ENCODE results near the gene CTH. TPM values are rescaled to one million over a fixed set of nuclear protein-coding genes. Genes with fewer than 3 reads are reported as not detected.

CTH gene
- total RNA-seq, 1 donor from 2014 or later = 12.4 TPM

DNA sequence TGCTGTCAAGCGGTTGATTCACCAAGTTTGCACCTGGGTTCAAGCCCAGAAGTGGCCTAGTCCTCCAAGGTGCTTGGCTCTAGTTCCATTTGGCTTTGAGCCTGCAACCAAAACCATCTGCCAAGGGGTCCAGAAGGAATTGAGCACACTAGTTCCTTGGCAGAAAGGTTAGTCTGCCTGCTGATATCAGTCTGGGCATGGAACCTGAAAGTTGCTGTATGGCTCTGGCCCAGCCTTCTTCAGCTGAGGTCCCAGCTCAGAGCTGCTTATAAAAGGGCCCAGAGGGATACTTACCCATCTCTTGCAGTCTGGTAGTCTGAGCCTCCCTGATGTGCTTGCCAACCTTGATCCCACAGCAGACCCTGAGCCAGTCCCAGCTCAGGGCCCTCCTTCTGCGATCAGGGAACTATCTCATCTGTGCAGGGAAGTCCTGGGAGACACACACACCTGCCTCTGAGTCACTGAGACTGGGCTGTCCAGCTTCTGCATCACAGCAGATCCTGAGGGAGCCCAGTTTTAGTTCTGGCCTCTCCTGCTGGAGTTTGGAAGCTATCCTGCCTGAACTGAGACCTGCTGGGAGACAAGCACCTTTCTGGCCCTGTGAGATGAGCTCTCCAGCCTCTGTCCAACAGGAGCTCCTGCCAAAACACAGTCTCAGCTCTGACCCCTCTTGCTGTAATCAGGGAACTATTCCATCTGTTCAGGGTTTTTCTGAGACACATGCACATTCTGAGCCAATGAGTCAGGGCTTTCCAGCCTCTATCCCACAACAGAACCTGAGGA, 75.8 kb downstream of the CTH start:
- Mint-ChIP-seq H3K27ac (ENCODE audit: unreplicated experiment) (peak overlapping the region; percentile 50), H3K4me3 (no peak overlapping the region), H3K9me3 (peaks cover 5% of the 10 kb centered on the region), H3K27me3 (ENCODE audit: low read depth) (no peaks in the 10 kb centered on the region), H3K36me3 (ENCODE audit: low read depth) (no peaks in the 10 kb centered on the region), H3K4me1 (no peaks in the 10 kb centered on the region)
- TF ChIP-seq, protein P1, sequence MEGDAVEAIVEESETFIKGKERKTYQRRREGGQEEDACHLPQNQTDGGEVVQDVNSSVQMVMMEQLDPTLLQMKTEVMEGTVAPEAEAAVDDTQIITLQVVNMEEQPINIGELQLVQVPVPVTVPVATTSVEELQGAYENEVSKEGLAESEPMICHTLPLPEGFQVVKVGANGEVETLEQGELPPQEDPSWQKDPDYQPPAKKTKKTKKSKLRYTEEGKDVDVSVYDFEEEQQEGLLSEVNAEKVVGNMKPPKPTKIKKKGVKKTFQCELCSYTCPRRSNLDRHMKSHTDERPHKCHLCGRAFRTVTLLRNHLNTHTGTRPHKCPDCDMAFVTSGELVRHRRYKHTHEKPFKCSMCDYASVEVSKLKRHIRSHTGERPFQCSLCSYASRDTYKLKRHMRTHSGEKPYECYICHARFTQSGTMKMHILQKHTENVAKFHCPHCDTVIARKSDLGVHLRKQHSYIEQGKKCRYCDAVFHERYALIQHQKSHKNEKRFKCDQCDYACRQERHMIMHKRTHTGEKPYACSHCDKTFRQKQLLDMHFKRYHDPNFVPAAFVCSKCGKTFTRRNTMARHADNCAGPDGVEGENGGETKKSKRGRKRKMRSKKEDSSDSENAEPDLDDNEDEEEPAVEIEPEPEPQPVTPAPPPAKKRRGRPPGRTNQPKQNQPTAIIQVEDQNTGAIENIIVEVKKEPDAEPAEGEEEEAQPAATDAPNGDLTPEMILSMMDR (conservative IDR thresholded peaks at IDR 0.05) = no peak
- no peak for DNase-seq (ENCODE audit: low read depth, low spot score)

DNA sequence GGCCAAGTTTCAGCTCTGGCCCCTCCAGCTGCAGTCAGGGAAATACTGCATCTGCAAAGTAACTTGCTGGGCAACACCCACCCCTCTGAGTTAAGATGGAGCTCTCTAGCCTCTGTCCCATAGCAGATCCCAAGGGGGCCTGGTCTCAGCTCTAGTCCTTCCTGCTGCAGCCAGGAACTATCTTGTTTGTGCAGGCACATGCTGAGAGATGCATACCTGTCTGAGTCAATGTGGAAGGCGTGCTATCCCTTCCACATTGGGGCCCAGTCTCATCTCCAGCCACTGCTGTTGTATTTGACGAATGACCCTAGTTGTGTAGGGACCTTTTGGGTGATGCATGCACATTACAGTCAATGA, 76.4 kb downstream of the CTH start:
- TF ChIP-seq, protein P1 (conservative IDR thresholded peaks at IDR 0.05) = no peak
- no peaks in the 10 kb centered on the region for H3K4me1 Mint-ChIP-seq
- peaks cover 5% of the 10 kb centered on the region for H3K9me3 Mint-ChIP-seq
- no peak overlapping the region for H3K27ac Mint-ChIP-seq (ENCODE audit: unreplicated experiment)
- no peak for DNase-seq (ENCODE audit: low read depth, low spot score)
- no peaks in the 10 kb centered on the region for H3K27me3 Mint-ChIP-seq (ENCODE audit: low read depth)
- no peaks in the 10 kb centered on the region for H3K36me3 Mint-ChIP-seq (ENCODE audit: low read depth)
- no peak overlapping the region for H3K4me3 Mint-ChIP-seq

DNA sequence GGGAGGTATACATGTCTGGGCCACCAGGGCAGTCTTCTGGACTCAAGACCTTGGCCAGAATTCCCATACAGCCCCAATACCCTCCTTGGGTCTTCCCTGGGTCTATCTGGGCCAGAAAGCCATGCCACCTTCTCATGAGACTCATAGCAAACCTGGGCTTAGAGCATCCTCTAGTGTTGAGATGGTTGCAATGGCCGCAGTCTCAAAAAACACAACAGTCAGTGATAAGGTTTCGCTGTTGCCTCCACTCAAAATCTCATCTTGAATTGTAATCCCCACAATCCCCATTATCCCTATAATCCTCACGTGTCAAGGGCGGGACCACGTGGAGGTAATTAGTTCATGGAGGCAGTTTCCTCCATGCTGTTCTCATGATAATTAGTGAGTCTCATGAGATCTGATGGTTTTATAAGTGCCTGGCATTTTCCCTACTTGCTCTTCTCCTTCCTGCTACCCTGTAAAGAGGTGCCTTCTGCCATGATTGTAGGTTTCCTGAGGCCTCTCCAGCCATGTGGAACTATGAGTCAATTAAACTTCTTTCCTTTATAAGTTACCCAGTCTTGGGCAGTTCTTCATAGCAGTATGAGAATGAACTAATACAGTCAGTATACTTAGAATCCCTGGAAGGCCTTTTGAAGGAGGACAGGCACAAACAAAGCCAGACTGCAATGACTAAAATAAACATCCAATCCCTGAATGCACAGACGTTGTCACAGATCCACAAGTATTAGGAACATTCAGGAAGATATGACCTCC, 77.0 kb downstream of the CTH start:
- Mint-ChIP-seq H3K9me3 (peaks cover 5% of the 10 kb centered on the region), H3K27me3 (ENCODE audit: low read depth) (no peaks in the 10 kb centered on the region), H3K36me3 (ENCODE audit: low read depth) (no peaks in the 10 kb centered on the region), H3K4me3 (no peak overlapping the region), H3K4me1 (no peaks in the 10 kb centered on the region), H3K27ac (ENCODE audit: unreplicated experiment) (no peak overlapping the region)
- TF ChIP-seq, protein P1 (conservative IDR thresholded peaks at IDR 0.05) = peak; percentile 66
- peak; percentile 16 for DNase-seq (ENCODE audit: low read depth, low spot score)

Other genes starting within 250 kb of the CTH start
- 27.7 and 28.0 TPM in 2 replicates for gene LRRC40, start 205.7 kb upstream of the CTH start, total RNA-seq
- 244 and 245 TPM in 2 replicates for gene SRSF11, start 189.9 kb upstream of the CTH start, total RNA-seq
- gene ANKRD13C, start 56.5 kb upstream of the CTH start, total RNA-seq = 21.5 and 22.4 TPM in 2 replicates